H1 (cell line): ENCODE data around the gene GALNT9. TPM values are rescaled to one million over a fixed set of nuclear protein-coding genes. Genes with fewer than 3 reads are reported as not detected.

Source experiments
- CTCF ChIA-PET: fragments of 300-600 bp; sonication (Branson Sonifier 250); formaldehyde crosslinking; loops from one replicate; lab custom pipeline; 2021; ENCODE audit not compliant: partially characterized antibody; lab: Charles Lee
- POLR2A ChIA-PET: fragments of 300-600 bp; sonication (Branson Sonifier 250); formaldehyde crosslinking; loops from one replicate; lab custom pipeline; 2021; ENCODE audit warnings: inconsistent platforms; ENCODE audit not compliant: partially characterized antibody; lab: Charles Lee
- DNase-seq, 2 experiments: peaks; one replicate each; pipeline versions ENCODE4 v3.0.0 to v3.0.0-alpha.2; 2010 to 2022; ENCODE audit warnings: low spot score in 2 of 2, low read depth in 1 of 2, mixed read lengths in 1 of 2
- FAIRE-seq: peaks from 2 replicates; lab custom pipeline; 2011; peaks lifted over from hg19 to GRCh38; lab: Jason Lieb, UNC
- H2AFZ ChIP-seq: 2 replicates; pipeline ENCODE4 v1.8.1; 2012; ENCODE audit warnings: low read length, inconsistent platforms
- H2AK5ac ChIP-seq: 2 replicates; pipeline ENCODE4 v1.6.1; 2013; ENCODE audit warnings: low read depth, low read length
- H2BK120ac ChIP-seq: replicated peaks from 2 replicates; pipeline ENCODE3; 2013; ENCODE audit warnings: low read depth, low read length, inconsistent platforms
- H2BK12ac ChIP-seq: 2 replicates; pipeline ENCODE4 v1.6.1; 2013; ENCODE audit warnings: low read depth, low read length
- H2BK15ac ChIP-seq: 2 replicates; pipeline ENCODE4 v1.6.1; 2013; ENCODE audit warnings: low read length
- H2BK20ac ChIP-seq: 2 replicates; pipeline ENCODE4 v1.6.1; 2013; ENCODE audit warnings: low read length
- H2BK5ac ChIP-seq: 2 replicates; pipeline ENCODE4 v1.6.1; 2013; ENCODE audit warnings: low read depth, low read length
- H3K14ac ChIP-seq: 2 replicates; pipeline ENCODE4 v1.6.1; 2013; ENCODE audit warnings: inconsistent platforms; ENCODE audit not compliant: insufficient read length
- H3K18ac ChIP-seq: 2 replicates; pipeline ENCODE4 v1.6.1; 2013; ENCODE audit warnings: low read length; ENCODE audit errors: extremely low read depth
- H3K23ac ChIP-seq: 2 replicates; pipeline ENCODE4 v1.6.1; 2013; ENCODE audit warnings: inconsistent platforms; ENCODE audit not compliant: insufficient read length
- H3K23me2 ChIP-seq: 2 replicates; pipeline ENCODE4 v1.6.1; 2013; ENCODE audit warnings: low read depth, low read length
- H3K27ac ChIP-seq: 2 replicates; pipeline ENCODE4 v1.6.1; 2011; ENCODE audit warnings: low read depth, low read length, inconsistent platforms
- H3K27me3 ChIP-seq, 4 experiments: replicated peaks in 1 of 4; 1 replicate in 1 of 4; 2 replicates in 3 of 4; pipeline versions ENCODE4 v1.6.1 to v1.8.1; 2011 to 2013; ENCODE audit warnings: low read length in 3 of 4, mild to moderate bottlenecking in 3 of 4, inconsistent platforms in 2 of 4, mixed read lengths in 2 of 4, moderate library complexity in 1 of 4; ENCODE audit not compliant: control insufficient read depth in 3 of 4, insufficient read depth in 3 of 4; ENCODE audit errors: extremely low read depth in 1 of 4
- H3K36me3 ChIP-seq, 4 experiments: 2 replicates each; pipeline versions ENCODE4 v1.6.1 to v1.8.1; 2011 to 2013; ENCODE audit warnings: mild to moderate bottlenecking in 4 of 4, low read length in 3 of 4, moderate library complexity in 2 of 4, control low read depth in 1 of 4, inconsistent platforms in 1 of 4; ENCODE audit not compliant: insufficient read depth in 4 of 4, control insufficient read depth in 2 of 4
- H3K4ac ChIP-seq: replicated peaks from 2 replicates; pipeline ENCODE3; 2013; ENCODE audit warnings: low read length, low read depth, mixed read lengths, inconsistent platforms; ENCODE audit not compliant: insufficient read length
- H3K4me1 ChIP-seq, 4 experiments: replicated peaks in 1 of 4; 1 replicate in 1 of 4; 2 replicates in 3 of 4; pipeline versions ENCODE4 v1.6.1 to v1.8.1; 2011 to 2013; ENCODE audit warnings: low read length in 3 of 4, inconsistent platforms in 2 of 4, mixed read lengths in 1 of 4; ENCODE audit not compliant: insufficient read depth in 4 of 4, control insufficient read depth in 3 of 4
- H3K4me2 ChIP-seq, 2 experiments: 2 replicates each; pipeline versions ENCODE4 v1.6.1 to v1.8.1; 2011 to 2013; ENCODE audit warnings: low read depth in 2 of 2, low read length in 2 of 2, control low read depth in 1 of 2, inconsistent platforms in 1 of 2, mild to moderate bottlenecking in 1 of 2; ENCODE audit not compliant: insufficient read depth in 1 of 2
- H3K4me3 ChIP-seq, 4 experiments: fragments of 200-600, 300-600 bp in 1 of 4; sonication (generic), shearing (Covaris generic), sonication (Bioruptor Twin) in 1 of 4; 2 replicates each; pipeline versions ENCODE4 v1.5.1 to v1.8.1; 2011 to 2016; ENCODE audit warnings: low read length in 4 of 4, low read depth in 3 of 4, control low read depth in 2 of 4, inconsistent platforms in 2 of 4, mild to moderate bottlenecking in 2 of 4, mixed read lengths in 1 of 4, moderate library complexity in 1 of 4; ENCODE audit not compliant: insufficient read depth in 2 of 4; ENCODE audit errors: extremely low read depth in 1 of 4
- H3K56ac ChIP-seq: replicated peaks from 2 replicates; pipeline ENCODE3; 2013; ENCODE audit warnings: low read depth, mild to moderate bottlenecking, mixed read lengths, low read length, inconsistent platforms; ENCODE audit not compliant: insufficient read length
- H3K79me1 ChIP-seq: 2 replicates; pipeline ENCODE4 v1.6.1; 2013; ENCODE audit warnings: low read depth, low read length, control low read depth
- H3K79me2 ChIP-seq, 2 experiments: 2 replicates each; pipeline versions ENCODE4 v1.6.1 to v1.8.1; 2012 to 2013; ENCODE audit warnings: low read length in 2 of 2, mild to moderate bottlenecking in 2 of 2, inconsistent platforms in 1 of 2; ENCODE audit not compliant: insufficient read depth in 2 of 2, control insufficient read depth in 1 of 2
- H3K9ac ChIP-seq, 4 experiments: replicated peaks in 1 of 4; 1 replicate in 1 of 4; 2 replicates in 3 of 4; pipeline versions ENCODE4 v1.6.1 to v1.8.1; 2011 to 2013; ENCODE audit warnings: low read depth in 3 of 4, low read length in 3 of 4, control low read depth in 2 of 4, mild to moderate bottlenecking in 2 of 4, moderate library complexity in 2 of 4, inconsistent platforms in 1 of 4; ENCODE audit errors: extremely low read depth in 1 of 4
- H3K9me3 ChIP-seq, 2 experiments: 2 replicates each; pipeline versions ENCODE4 v1.6.1 to v1.8.1; 2012 to 2013; ENCODE audit warnings: mild to moderate bottlenecking in 2 of 2, moderate library complexity in 2 of 2, control low read depth in 1 of 2, inconsistent platforms in 1 of 2, low read depth in 1 of 2, low read length in 1 of 2, mixed read lengths in 1 of 2; ENCODE audit not compliant: insufficient read depth in 2 of 2
- H4K20me1 ChIP-seq, 2 experiments: replicated peaks in 1 of 2; 2 replicates each; pipeline versions ENCODE3 to v1.8.1; 2011 to 2013; ENCODE audit warnings: inconsistent platforms in 2 of 2, low read length in 2 of 2, mild to moderate bottlenecking in 1 of 2; ENCODE audit not compliant: insufficient read depth in 2 of 2, control insufficient read depth in 1 of 2
- H4K5ac ChIP-seq: 2 replicates; pipeline ENCODE4 v1.6.1; 2013; ENCODE audit warnings: low read length, low read depth, mixed read lengths, inconsistent platforms; ENCODE audit not compliant: insufficient read length
- H4K8ac ChIP-seq: 2 replicates; pipeline ENCODE4 v1.8.0; 2013; ENCODE audit warnings: mild to moderate bottlenecking, moderate library complexity, low read length, inconsistent platforms; ENCODE audit not compliant: insufficient read depth; ENCODE audit errors: extremely low read depth
- H4K91ac ChIP-seq: replicated peaks from 2 replicates; pipeline ENCODE3; 2013; ENCODE audit warnings: low read length, mixed read lengths, inconsistent platforms; ENCODE audit not compliant: insufficient read length
- ASH2L ChIP-seq: fragments of 200-600, 300-600 bp; sonication (generic); IDR thresholded peaks from one replicate; pipeline ENCODE4 v1.7.1; 2017; ENCODE audit warnings: low read length
- EZH2 ChIP-seq: fragments of 200-600 bp; sonication (generic); IDR thresholded peaks from 2 replicates; pipeline ENCODE4 v1.7.1; 2012; ENCODE audit warnings: low read depth, mild to moderate bottlenecking, moderate library complexity, low read length, inconsistent platforms; ENCODE audit not compliant: severe bottlenecking
- RNF2 ChIP-seq: fragments of 200-900, 300-1000 bp; sonication (generic); IDR thresholded peaks from 2 replicates; pipeline ENCODE4 v1.7.1; 2016; ENCODE audit warnings: borderline replicate concordance, low read depth, mild to moderate bottlenecking, antibody characterized with exemption, low read length; ENCODE audit not compliant: poor library complexity, severe bottlenecking; ENCODE audit errors: missing control alignments
- WGBS, 2 experiments: shearing (Covaris generic) in 1 of 2; methylation state at CpG; one replicate each; pipeline versions ENCODE4 v1.1.6 to v1.1.7; 2013 to 2015; ENCODE audit warnings: low lambda C conversion rate in 2 of 2, mixed read lengths in 2 of 2, inconsistent platforms in 1 of 2, low coverage in 1 of 2, missing lambda C conversion rate in 1 of 2; ENCODE audit not compliant: insufficient replicate concordance in 2 of 2, insufficient coverage in 1 of 2, insufficient read length in 1 of 2; ENCODE audit errors: extremely low coverage in 1 of 2, missing lambda C conversion rate in 1 of 2; 5-methylcytosine and 5-hydroxymethylcytosine counted together
- polyA plus RNA-seq, 7 experiments: library from polyadenylated mRNA; depleted of rRNA in 3 of 7; stranded (reverse) in 5 of 7; unstranded in 2 of 7; fragments of >200 nt in 5 of 7; fragments of 200-250 nt in 2 of 7; gene quantifications; 1 replicate in 5 of 7; 2 replicates in 1 of 7; 4 replicates in 1 of 7; pipeline versions ENCODE4 v1.2.1 to v1.2.3, GENCODE V29; 2011 to 2013; ENCODE audit warnings: missing spikeins in 2 of 7, mixed read lengths in 2 of 7
- total RNA-seq: library from RNA; stranded (reverse); fragmentation: NEBNext Ultra II Directional; extraction: Animal tissue kit (Norgen Biotek cat#: 25700); gene quantifications from 2 replicates; pipeline ENCODE4 v1.2.1, GENCODE V29; 2021

The GALNT9 gene
- total and polyA plus RNA-seq, 2 of the 8 experiments (the other 6 are each of a cell fraction or from before 2014, with no cell fraction given): 2.0 to 3.6 TPM

- Histone ChIP-seq H3K9ac (no peak overlapping the region), H3K4me3 (no peak overlapping the region), H4K91ac (no peak overlapping the region), H3K79me2 (no peaks in the 10 kb centered on the region), H3K4me2 (no peak overlapping the region), H2AK5ac (no peak overlapping the region), H3K4ac (no peak overlapping the region), H3K18ac (no peak overlapping the region), H2BK120ac (no peak overlapping the region), H3K56ac (peak overlapping the region; percentile 59), H3K23ac (no peak overlapping the region), H4K5ac (no peak overlapping the region), H2BK12ac (no peak overlapping the region), H3K27ac (no peak overlapping the region), H3K23me2 (peaks cover 32% of the 10 kb centered on the region; the same call in 1 of the 2 replicates), H4K8ac (no peak overlapping the region), H2BK5ac (no peak overlapping the region), H3K36me3 (no peaks in the 10 kb centered on the region), H3K27me3 (peaks cover 0 to 8% (median 2%) of the 10 kb centered on the region in 4 experiments; a peak in 5 of 7 replicates), H3K14ac (no peak overlapping the region), H3K4me1 (no peaks in the 10 kb centered on the region), H4K20me1 (peaks cover 0 to 8% of the 10 kb centered on the region in 2 experiments), H2BK15ac (no peak overlapping the region), H2AFZ (no peak overlapping the region), H3K9me3 (peaks cover 0 to 6% of the 10 kb centered on the region in 2 experiments; a peak in 2 of 4 replicates), H2BK20ac (no peak overlapping the region), H3K79me1 (no peaks in the 10 kb centered on the region)
- CTCF ChIA-PET: no interaction called here
- DNase-seq: no peak
- no peak for FAIRE-seq
- POLR2A ChIA-PET: no interaction called here
- 78% methylated on average over 1 of the region's 1 CpG; no CpG with 5 or more reads in 1 of the 2 experiments for WGBS, 2 experiments
- TF ChIP-seq ASH2L: no peak
- TF ChIP-seq EZH2: no peak
- peak; percentile 11 for TF ChIP-seq RNF2
These were observed 104.2 kb downstream of the GALNT9 start for GRCh38 chr12:132225214-132225613.
